ENCODE results near the gene ZNF544.

Gene ZNF544

GRCh38 chr19:58228585-58229254 is at the start of gene ZNF544:
ZNF544 (plus strand) TSS chr19:58228914; CDS start chr19:58244024, 15,110 bp downstream.
- DNase-seq (ENCODE audit: low spot score) (peak; percentile 72), FAIRE-seq (no peak)

GRCh38 chr19:58181902-58182576 is 46.7 kb upstream of the ZNF544 start:
- no peak for FAIRE-seq
- peak; percentile 17 for DNase-seq (ENCODE audit: low spot score)

GRCh38 chr19:58182577-58182988 is 46.1 kb upstream of the ZNF544 start:
- DNase-seq (ENCODE audit: low spot score) = no peak
- no peak for FAIRE-seq

GRCh38 chr19:58182989-58183816 is 45.5 kb upstream of the ZNF544 start, which contains the start of gene ZNF274:
ZNF274 (plus strand) TSS chr19:58183061; CDS start chr19:58183966, 905 bp downstream.
- DNase-seq (ENCODE audit: low spot score) (peak; percentile 54), FAIRE-seq (no peak)

- DNase-seq (ENCODE audit: low spot score) = no peak
- no peak for FAIRE-seq
These were observed 44.9 kb upstream of the ZNF544 start for GRCh38 chr19:58183817-58184215.

DNA sequence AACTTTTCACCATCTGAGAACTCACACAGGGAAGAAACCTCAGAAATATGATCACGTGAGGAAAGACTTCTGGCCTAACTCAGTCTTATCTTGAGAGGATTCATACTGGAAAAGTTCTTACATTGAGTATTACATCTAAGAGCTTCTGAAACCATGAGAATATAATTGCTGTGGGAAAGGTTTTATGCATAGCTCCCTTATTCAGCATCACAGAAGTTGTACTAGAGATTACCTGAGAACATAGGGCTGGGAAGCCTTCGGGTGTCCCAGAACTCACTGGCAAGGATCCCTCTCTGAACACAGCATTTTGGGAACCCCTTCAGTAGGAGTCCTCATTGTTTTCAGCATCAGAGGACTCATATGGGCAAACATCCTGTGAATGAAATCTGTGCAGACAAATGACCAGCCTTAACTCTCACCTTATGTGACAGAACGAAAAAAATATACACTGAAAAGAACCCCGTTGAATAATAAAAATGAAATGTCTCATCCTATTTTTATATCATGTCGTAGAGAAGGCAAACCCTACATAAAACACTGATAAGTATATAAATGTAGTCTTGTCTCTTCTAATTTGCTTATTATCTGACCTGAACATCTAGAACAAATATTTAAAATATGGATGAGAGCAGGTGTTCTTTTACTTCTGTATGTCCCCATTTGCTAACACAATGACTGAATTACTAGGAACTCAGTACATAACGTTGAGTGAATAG is 31.7 kb upstream of the ZNF544 start:
- FAIRE-seq (no peak), DNase-seq (ENCODE audit: low spot score) (no peak)

DNA sequence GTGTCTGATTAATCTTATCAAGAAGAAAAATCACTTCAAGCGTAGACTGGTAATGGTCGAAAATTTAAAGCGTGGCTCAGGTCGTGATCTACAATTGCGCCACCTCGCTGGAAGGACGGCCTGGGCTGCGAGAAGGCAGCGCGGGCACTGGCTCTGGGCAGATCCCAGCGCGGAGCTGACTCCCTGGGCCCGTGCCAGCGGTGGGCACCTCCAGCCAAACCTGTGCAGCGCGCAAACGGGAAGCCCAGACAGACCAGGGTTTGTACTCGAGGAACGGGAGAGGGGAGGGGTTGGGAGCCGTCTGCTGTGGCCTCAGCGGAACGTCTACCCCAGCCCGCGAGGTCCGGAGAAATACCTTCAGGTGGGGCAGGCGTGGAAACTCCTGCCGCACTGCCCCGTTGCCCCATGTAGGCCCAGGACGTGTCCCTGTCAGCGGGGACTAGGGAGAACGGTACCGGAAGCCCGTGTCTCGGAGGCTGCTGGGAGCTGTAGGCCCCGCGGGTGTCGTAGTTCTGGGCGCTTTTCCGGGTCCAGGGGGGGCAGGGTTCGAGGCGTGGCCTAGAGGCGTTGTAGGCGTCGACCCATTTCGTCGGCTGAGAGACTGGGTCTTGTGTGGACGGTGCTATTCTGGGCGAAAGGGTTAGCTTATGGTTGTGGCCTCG is 24.8 kb upstream of the ZNF544 start:
- DNase-seq (ENCODE audit: low spot score) (no peak), FAIRE-seq (no peak)

DNA sequence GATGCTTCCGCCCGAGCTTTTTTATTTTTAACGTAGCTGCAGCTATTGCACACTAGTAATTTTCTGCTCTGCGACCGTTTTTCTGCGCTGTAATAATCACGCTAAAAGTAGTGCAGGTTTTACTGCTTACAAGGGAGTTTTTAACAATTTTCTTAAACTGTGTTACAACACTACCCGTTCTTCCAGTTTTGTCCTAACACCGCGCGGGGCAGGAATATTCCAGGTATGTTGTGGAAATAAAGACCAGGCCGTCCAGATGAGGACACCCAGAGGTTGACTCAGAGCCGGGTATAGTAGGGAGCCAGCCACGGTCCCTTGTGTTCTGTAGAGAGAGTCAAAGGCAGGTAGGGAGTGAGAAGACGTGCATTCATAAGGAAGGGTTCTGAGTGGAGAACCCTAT is 24.1 kb upstream of the ZNF544 start:
- DNase-seq (ENCODE audit: low spot score) = no peak
- FAIRE-seq = no peak

DNA sequence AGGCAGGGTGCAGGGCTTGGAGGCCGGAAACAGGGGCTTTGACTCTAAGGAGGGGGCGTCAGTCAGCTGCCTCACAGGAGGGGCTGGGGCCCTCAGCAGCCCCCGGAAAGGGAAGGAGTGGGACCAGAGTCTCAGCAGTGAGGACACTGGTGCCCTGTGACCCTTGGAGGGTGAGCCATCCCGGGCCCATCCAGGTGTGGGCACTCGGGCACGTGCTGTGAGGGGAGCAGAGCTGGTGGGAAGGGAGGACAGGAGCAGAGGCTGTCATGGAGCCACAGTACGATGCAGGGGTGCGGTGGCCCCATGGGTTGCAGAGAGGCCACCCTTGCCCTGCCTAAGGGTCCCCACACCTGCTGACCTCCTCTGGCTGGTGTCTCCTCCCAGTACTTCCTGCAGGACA is 19.1 kb upstream of the ZNF544 start:
- FAIRE-seq = no peak

DNA sequence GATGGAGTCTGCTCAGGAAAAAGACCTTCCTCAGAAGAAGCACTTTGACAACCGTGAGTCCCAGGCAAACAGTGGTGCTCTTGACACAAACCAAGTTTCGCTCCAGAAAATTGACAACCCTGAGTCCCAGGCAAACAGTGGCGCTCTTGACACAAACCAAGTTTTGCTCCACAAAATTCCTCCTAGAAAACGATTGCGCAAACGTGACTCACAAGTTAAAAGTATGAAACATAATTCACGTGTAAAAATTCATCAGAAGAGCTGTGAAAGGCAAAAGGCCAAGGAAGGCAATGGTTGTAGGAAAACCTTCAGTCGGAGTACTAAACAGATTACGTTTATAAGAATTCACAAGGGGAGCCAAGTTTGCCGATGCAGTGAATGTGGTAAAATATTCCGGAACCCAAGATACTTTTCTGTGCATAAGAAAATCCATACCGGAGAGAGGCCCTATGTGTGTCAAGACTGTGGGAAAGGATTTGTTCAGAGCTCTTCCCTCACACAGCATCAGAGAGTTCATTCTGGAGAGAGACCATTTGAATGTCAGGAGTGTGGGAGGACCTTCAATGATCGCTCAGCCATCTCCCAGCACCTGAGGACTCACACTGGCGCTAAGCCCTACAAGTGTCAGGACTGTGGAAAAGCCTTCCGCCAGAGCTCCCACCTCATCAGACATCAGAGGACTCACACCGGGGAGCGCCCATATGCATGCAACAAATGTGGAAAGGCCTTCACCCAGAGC is 16.2 kb upstream of the ZNF544 start:
- no peak for FAIRE-seq
- DNase-seq (ENCODE audit: low spot score) = no peak

More for the DNA sequence above, 19.1 kb upstream of the ZNF544 start:
- DNase-seq (ENCODE audit: low spot score) = no peak

DNA sequence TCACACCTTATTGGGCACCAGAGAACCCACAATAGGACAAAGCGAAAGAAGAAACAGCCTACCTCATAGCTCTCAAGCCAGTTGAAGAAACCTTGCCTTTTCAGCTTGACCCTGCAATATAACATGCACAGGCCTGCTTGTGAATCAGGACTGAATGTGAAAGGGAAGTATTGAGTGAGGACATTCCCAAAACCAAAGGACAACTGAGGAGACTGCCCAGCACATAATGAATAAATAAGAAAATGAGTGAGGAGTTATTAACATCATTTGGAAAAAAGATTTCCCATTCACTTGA is 15.7 kb upstream of the ZNF544 start:
- FAIRE-seq (no peak), DNase-seq (ENCODE audit: low spot score) (no peak)

- DNase-seq (ENCODE audit: low spot score) (no peak), FAIRE-seq (no peak)
These were observed 11.6 kb upstream of the ZNF544 start for GRCh38 chr19:58217069-58217481.

- FAIRE-seq = no peak
- DNase-seq (ENCODE audit: low spot score) = no peak
These were observed 10.9 kb upstream of the ZNF544 start for GRCh38 chr19:58217607-58218391.

DNA sequence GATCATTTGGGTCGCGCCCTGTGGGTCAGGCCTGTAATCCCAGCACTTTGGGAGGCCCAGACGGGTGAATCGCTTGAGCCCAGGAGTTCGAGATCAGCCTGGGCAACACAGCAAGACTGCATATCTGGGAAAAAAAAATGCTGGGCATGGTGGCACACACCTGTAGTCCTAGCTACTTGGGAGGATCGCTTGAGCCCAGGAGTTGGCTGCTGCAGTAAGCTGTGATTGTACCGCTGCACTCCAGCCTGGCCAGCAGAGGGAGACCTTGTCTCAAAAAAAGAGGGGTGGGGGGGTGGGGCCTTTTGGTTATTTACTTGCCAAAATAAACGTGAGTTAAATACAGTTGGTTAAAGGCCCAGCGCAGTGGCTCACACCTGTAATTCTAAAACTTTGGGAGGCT is 9.8 kb upstream of the ZNF544 start:
- DNase-seq (ENCODE audit: low spot score) = no peak

GRCh38 chr19:58227964-58228584 is 640 bp upstream of the ZNF544 start:
- DNase-seq (ENCODE audit: low spot score) = no peak
- no peak for FAIRE-seq

More for the DNA sequence above, 9.8 kb upstream of the ZNF544 start:
- FAIRE-seq = no peak

DNA sequence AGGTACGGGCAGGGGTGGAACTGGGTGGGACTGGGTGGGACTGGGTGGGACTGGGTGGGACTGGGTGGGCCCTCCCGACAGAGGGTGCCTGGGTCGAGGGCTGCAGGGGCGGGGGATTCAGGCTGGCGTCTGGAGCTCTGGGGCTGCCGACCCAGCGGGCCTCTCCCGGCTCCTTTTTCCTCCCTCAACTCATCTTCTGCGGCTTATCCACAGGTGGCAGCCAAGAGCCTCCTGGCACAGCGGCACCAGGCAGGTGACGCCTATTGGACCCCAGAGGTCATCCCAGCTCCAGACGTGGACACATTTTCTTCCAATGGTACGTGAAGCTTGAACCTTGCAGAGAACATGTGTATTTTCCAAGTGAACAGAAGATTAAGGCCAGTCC is 533 bp downstream of the ZNF544 start:
- DNase-seq (ENCODE audit: low spot score) (peak; percentile 10), FAIRE-seq (no peak)

- DNase-seq (ENCODE audit: low spot score) (no peak), FAIRE-seq (no peak)
These were observed 8.6 kb downstream of the ZNF544 start for GRCh38 chr19:58237324-58237723.

DNA sequence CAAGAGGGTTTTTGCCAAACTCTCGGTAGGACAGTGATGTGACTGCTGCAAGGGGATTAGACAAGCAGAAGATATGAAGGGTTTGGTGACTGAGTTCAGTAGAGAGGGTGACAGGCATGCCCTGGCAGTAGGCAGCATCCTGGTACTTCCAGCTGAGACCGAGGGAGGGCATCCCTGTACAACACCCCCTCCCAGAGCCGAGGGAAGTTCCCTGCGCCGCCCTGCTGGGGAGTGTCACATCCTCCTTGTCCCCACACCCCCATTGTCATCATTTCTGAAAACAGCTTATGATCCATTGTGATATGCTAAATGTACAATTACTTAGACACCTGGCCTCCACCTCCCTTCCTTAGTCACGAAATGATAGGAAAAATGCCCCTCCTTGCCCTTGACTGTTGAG is 14.6 kb downstream of the ZNF544 start:
- FAIRE-seq (no peak), DNase-seq (ENCODE audit: low spot score) (no peak)

DNA sequence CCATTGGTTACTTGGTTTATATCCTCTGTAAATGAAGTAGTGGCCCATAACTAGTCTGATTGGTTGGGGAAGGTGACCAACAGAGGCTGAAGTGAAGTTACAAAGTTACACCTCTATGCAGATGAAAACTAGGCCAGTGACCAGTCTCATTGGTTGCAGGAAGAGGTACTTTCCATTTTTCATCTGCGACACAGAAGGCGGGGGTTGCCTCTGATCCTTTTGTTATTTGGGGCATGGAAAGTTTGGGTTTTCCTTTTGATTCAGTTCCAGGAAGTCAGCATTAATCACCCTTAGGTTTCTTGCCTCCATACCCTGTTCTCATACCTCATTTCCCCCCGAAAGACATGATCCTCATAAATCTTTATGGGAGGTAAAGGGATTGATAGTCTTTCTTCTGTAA is 20.2 kb downstream of the ZNF544 start:
- DNase-seq (ENCODE audit: low spot score) = no peak
- FAIRE-seq = no peak
